ENCODE measurements around the gene NPTN. TPM values are rescaled to one million over a fixed set of nuclear protein-coding genes. Genes with fewer than 3 reads are reported as not detected.

The NPTN gene
- total RNA-seq, 2 donors from 2014 or later, result 85.4 to 110 TPM

DNA sequence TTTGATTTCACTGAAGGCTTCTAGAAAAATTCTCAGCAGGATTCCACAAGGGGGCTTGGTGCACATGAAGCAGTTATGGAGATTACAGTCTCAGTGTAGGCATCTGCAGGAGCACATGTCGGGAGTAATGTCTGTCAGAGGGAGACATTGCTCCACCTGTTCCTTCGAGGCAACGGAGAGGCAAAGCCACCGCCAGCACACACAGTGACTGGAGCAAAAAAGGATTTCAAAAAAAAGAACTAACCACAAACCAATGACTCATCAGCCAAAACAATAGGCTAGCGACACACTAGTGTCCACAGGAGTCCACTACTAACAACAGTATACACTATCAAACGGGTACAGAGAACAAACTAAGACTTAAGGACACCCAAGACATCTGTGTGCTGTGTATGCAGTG is 68.9 kb downstream of the NPTN start:
- H3K27me3 ChIP-seq (ENCODE audit: control insufficient read depth, insufficient read depth, low read length, poor library complexity, severe bottlenecking), result no peaks in the 10 kb centered on the region
- no peak overlapping the region for H3K4me3 ChIP-seq (ENCODE audit: low read length)
- DNase-seq, result no peak
- no peak overlapping the region for H3K9ac ChIP-seq (ENCODE audit: extremely low read depth, low read length, poor library complexity, severe bottlenecking)
- TF ChIP-seq, protein P1, sequence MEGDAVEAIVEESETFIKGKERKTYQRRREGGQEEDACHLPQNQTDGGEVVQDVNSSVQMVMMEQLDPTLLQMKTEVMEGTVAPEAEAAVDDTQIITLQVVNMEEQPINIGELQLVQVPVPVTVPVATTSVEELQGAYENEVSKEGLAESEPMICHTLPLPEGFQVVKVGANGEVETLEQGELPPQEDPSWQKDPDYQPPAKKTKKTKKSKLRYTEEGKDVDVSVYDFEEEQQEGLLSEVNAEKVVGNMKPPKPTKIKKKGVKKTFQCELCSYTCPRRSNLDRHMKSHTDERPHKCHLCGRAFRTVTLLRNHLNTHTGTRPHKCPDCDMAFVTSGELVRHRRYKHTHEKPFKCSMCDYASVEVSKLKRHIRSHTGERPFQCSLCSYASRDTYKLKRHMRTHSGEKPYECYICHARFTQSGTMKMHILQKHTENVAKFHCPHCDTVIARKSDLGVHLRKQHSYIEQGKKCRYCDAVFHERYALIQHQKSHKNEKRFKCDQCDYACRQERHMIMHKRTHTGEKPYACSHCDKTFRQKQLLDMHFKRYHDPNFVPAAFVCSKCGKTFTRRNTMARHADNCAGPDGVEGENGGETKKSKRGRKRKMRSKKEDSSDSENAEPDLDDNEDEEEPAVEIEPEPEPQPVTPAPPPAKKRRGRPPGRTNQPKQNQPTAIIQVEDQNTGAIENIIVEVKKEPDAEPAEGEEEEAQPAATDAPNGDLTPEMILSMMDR (conservative IDR thresholded peaks at IDR 0.05), result no peak
- Mint-ChIP-seq H3K4me3 (no peak overlapping the region), H3K36me3 (ENCODE audit: low read depth) (peaks cover 54% of the 10 kb centered on the region), H3K4me1 (no peaks in the 10 kb centered on the region), H3K9me3 (no peaks in the 10 kb centered on the region), H3K27ac (peak overlapping the region; percentile 22), H3K27me3 (ENCODE audit: insufficient read depth) (no peaks in the 10 kb centered on the region)
- 84% methylated on average over 6 of the region's 6 CpGs; no CpG with 5 or more reads in 1 of the 2 experiments for WGBS, 2 experiments (ENCODE audit: insufficient coverage in 1 of 2, insufficient read length in 1 of 2)
- no peak overlapping the region for H3K27ac ChIP-seq (ENCODE audit: low read depth, low read length)
- H3K4me1 ChIP-seq (ENCODE audit: control insufficient read depth, insufficient read depth, low read length), result no peaks in the 10 kb centered on the region
- H3K9me3 ChIP-seq (ENCODE audit: control insufficient read depth, low read length), result no peaks in the 10 kb centered on the region
- peaks cover 89% of the 10 kb centered on the region for H3K36me3 ChIP-seq (ENCODE audit: control insufficient read depth, insufficient read depth, low read length)

DNA sequence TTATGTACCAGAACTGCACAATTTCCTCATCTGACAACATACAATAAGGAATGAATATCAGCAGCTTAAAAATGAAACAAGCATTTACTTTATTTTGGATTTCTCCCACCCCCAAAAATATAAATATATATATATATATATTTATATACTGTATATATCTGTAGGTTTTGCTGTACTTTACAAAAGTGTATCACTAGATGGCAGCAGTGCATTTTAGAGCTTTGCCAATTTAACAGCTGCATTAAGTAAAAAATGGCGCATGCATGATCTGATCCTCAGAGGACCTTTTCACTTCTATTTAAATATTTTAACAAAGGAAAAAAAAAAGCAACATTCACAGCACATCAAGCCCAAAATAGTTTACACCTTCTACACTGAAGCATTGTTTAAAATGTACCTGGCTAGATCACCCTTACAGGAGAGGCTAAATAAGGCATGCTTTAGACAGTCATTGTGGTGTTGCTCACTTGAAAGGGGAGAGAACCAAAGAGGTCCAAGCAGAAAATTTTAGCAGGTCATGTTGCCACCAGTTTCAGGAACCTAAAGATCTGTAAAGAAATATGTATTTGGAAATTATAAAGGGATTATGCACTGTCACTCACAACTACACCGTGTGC is 72.6 kb downstream of the NPTN start:
- 91 to 92% methylated on average over 1 to 2 of the region's 2 CpGs for WGBS, 2 experiments (ENCODE audit: insufficient coverage in 1 of 2, insufficient read length in 1 of 2)
- TF ChIP-seq, protein P1 (conservative IDR thresholded peaks at IDR 0.05), result peak; percentile 72
- Histone ChIP-seq H3K36me3 (ENCODE audit: control insufficient read depth, insufficient read depth, low read length) (peaks cover 89% of the 10 kb centered on the region), H3K4me1 (ENCODE audit: control insufficient read depth, insufficient read depth, low read length) (no peaks in the 10 kb centered on the region), H3K9ac (ENCODE audit: extremely low read depth, low read length, poor library complexity, severe bottlenecking) (no peak overlapping the region), H3K9me3 (ENCODE audit: control insufficient read depth, low read length) (no peaks in the 10 kb centered on the region), H3K4me3 (ENCODE audit: low read length) (no peak overlapping the region), H3K27ac (ENCODE audit: low read depth, low read length) (no peak overlapping the region), H3K27me3 (ENCODE audit: control insufficient read depth, insufficient read depth, low read length, poor library complexity, severe bottlenecking) (no peaks in the 10 kb centered on the region)
- no peak for DNase-seq
- Mint-ChIP-seq H3K27me3 (ENCODE audit: insufficient read depth) (no peaks in the 10 kb centered on the region), H3K9me3 (no peaks in the 10 kb centered on the region), H3K36me3 (ENCODE audit: low read depth) (peaks cover 49% of the 10 kb centered on the region), H3K27ac (peak overlapping the region; percentile 74), H3K4me1 (no peaks in the 10 kb centered on the region), H3K4me3 (no peak overlapping the region)

DNA sequence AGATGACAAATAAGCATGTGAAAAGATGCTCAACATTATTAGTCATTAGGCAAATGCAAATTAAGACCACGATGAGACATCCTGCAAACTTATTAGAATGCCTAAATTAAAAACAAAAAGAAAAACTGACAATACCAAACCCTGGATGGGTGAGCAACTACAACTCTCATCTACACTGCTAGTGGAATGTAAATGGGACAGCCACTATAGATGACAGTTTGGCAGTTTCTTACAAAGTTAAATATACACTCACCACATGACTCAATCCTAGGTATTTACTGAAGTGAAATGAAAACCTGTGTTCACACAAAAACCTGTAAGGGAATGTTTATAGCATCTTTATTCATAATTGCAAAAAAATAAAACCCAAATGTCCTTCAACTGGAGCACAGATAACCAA is 74.7 kb downstream of the NPTN start:
- H3K9ac ChIP-seq (ENCODE audit: extremely low read depth, low read length, poor library complexity, severe bottlenecking), result no peak overlapping the region
- Mint-ChIP-seq H3K4me3 (no peak overlapping the region), H3K9me3 (no peaks in the 10 kb centered on the region), H3K27me3 (ENCODE audit: insufficient read depth) (no peaks in the 10 kb centered on the region), H3K27ac (no peak overlapping the region), H3K4me1 (peaks cover 10% of the 10 kb centered on the region), H3K36me3 (ENCODE audit: low read depth) (peaks cover 39% of the 10 kb centered on the region)
- 92 to 100% methylated on average over 1 of the region's 1 CpG for WGBS, 2 experiments (ENCODE audit: insufficient coverage in 1 of 2, insufficient read length in 1 of 2)
- H3K9me3 ChIP-seq (ENCODE audit: control insufficient read depth, low read length), result no peaks in the 10 kb centered on the region
- no peak for DNase-seq
- H3K4me1 ChIP-seq (ENCODE audit: control insufficient read depth, insufficient read depth, low read length), result peaks cover 5% of the 10 kb centered on the region
- no peak overlapping the region for H3K27ac ChIP-seq (ENCODE audit: low read depth, low read length)
- H3K36me3 ChIP-seq (ENCODE audit: control insufficient read depth, insufficient read depth, low read length), result peaks cover 79% of the 10 kb centered on the region
- no peaks in the 10 kb centered on the region for H3K27me3 ChIP-seq (ENCODE audit: control insufficient read depth, insufficient read depth, low read length, poor library complexity, severe bottlenecking)
- H3K4me3 ChIP-seq (ENCODE audit: low read length), result no peak overlapping the region
- TF ChIP-seq, protein P1 (conservative IDR thresholded peaks at IDR 0.05), result no peak

All from endodermal cell (in vitro differentiated cells).